SK-N-SH treated with all-trans-retinoic acid at 6 μM for 48 hours (cell line): Measurements from ENCODE around the gene MAGEB17.

Experiments used
- ATAC-seq: fragments of 200-7000 bp; cut with Tn5 transposase; 3 replicates; pipeline ENCODE4 v1.9.1; 2020; ENCODE audit warnings: mild to moderate bottlenecking, moderate library complexity
- BACH2 ChIP-seq: fragments of 250-450 bp; sonication (Bioruptor Pico); IDR thresholded peaks from 2 replicates; pipeline ENCODE4 v1.9.0; 2021; ENCODE audit warnings: mild to moderate bottlenecking, borderline replicate concordance
- CSDC2 ChIP-seq: fragments of 250-450 bp; sonication (Bioruptor Pico); IDR thresholded peaks from 2 replicates; pipeline ENCODE4 v1.5.0; 2020; ENCODE audit warnings: mild to moderate bottlenecking, moderate library complexity
- CSRNP3 ChIP-seq: fragments of 250-450 bp; sonication (Bioruptor Pico); IDR thresholded peaks from 2 replicates; pipeline ENCODE4 v1.5.1; 2021; ENCODE audit warnings: mild to moderate bottlenecking, moderate library complexity
- ESRRG ChIP-seq: fragments of 250-450 bp; sonication (Bioruptor Pico); IDR thresholded peaks from 2 replicates; pipeline ENCODE4 v1.6.1; 2021; ENCODE audit warnings: mild to moderate bottlenecking
- GLIS3 ChIP-seq: fragments of 250-450 bp; sonication (Bioruptor Pico); IDR thresholded peaks from 2 replicates; pipeline ENCODE4 v1.5.0; 2020; ENCODE audit warnings: mild to moderate bottlenecking, moderate library complexity
- ISL1 ChIP-seq: fragments of 250-450 bp; sonication (Bioruptor Pico); IDR thresholded peaks from 2 replicates; pipeline ENCODE4 v2.1.2; 2022; ENCODE audit warnings: mild to moderate bottlenecking, moderate library complexity
- OSR1 ChIP-seq: fragments of 250-450 bp; sonication (Bioruptor Pico); IDR thresholded peaks from 2 replicates; pipeline ENCODE4 v1.8.0; 2022; ENCODE audit warnings: moderate library complexity, mild to moderate bottlenecking, inconsistent platforms
- PATZ1 ChIP-seq: fragments of 250-450 bp; sonication (Bioruptor Pico); IDR thresholded peaks from 2 replicates; pipeline ENCODE4 v1.8.0; 2020; ENCODE audit warnings: mild to moderate bottlenecking, moderate library complexity, borderline replicate concordance
- POU6F1 ChIP-seq: fragments of 250-450 bp; sonication (Bioruptor Pico); IDR thresholded peaks from 2 replicates; pipeline ENCODE4 v1.8.0; 2021; ENCODE audit warnings: low read depth, mild to moderate bottlenecking, moderate library complexity, borderline replicate concordance
- PPARA ChIP-seq: fragments of 250-450 bp; sonication (Bioruptor Pico); IDR thresholded peaks from 2 replicates; pipeline ENCODE4 v1.5.0; 2020; ENCODE audit warnings: mild to moderate bottlenecking, borderline replicate concordance
- RARB ChIP-seq: fragments of 250-450 bp; sonication (Bioruptor Pico); IDR thresholded peaks from 2 replicates; pipeline ENCODE4 v1.8.0; 2021; ENCODE audit warnings: mild to moderate bottlenecking, moderate library complexity
- SNAI2 ChIP-seq: fragments of 250-450 bp; sonication (Bioruptor Pico); IDR thresholded peaks from 2 replicates; pipeline ENCODE4 v1.5.0; 2020; ENCODE audit warnings: mild to moderate bottlenecking, moderate library complexity
- TCF4 ChIP-seq: fragments of 250-450 bp; sonication (Bioruptor Pico); IDR thresholded peaks from 2 replicates; pipeline ENCODE4 v1.8.0; 2021; ENCODE audit warnings: mild to moderate bottlenecking, moderate library complexity, borderline replicate concordance
- TOX ChIP-seq: fragments of 250-450 bp; sonication (Bioruptor Pico); IDR thresholded peaks from 2 replicates; pipeline ENCODE4 v1.8.0; 2021; ENCODE audit warnings: mild to moderate bottlenecking, moderate library complexity, borderline replicate concordance
- ZC3H10 ChIP-seq: fragments of 250-450 bp; sonication (Bioruptor Pico); IDR thresholded peaks from 2 replicates; pipeline ENCODE4 v1.5.1; 2021; ENCODE audit warnings: mild to moderate bottlenecking, moderate library complexity
- ZFP3 ChIP-seq: fragments of 250-450 bp; sonication (Bioruptor Pico); IDR thresholded peaks from 2 replicates; pipeline ENCODE4 v1.5.0; 2020; ENCODE audit warnings: mild to moderate bottlenecking, moderate library complexity
- ZFP30 ChIP-seq: fragments of 450-650 bp; formaldehyde crosslinking; IDR thresholded peaks from 2 replicates; pipeline ENCODE4 v1.5.0; 2022; ENCODE audit warnings: mild to moderate bottlenecking, moderate library complexity
- ZNF565 ChIP-seq: fragments of 450-650 bp; formaldehyde crosslinking; conservative IDR thresholded peaks from 2 replicates; pipeline ENCODE4 v1.5.0; 2020; ENCODE audit warnings: low read depth, mild to moderate bottlenecking, moderate library complexity
- ZNF70 ChIP-seq: fragments of 450-650 bp; formaldehyde crosslinking; IDR thresholded peaks from 2 replicates; pipeline ENCODE4 v1.5.0; 2020; ENCODE audit warnings: mild to moderate bottlenecking, moderate library complexity
- ZNF8 ChIP-seq: fragments of 450-650 bp; formaldehyde crosslinking; IDR thresholded peaks from 2 replicates; pipeline ENCODE4 v1.5.0; 2020; ENCODE audit warnings: mild to moderate bottlenecking, moderate library complexity
- TF ChIP-seq, protein P1 (sequence below): fragments of 250-450 bp; sonication (Bioruptor Pico); IDR thresholded peaks from 2 replicates; pipeline ENCODE4 v1.5.0; 2020; ENCODE audit warnings: mild to moderate bottlenecking, moderate library complexity

Gene MAGEB17

GRCh38 chrX:16167181-16167580 is at the start of gene MAGEB17:
Gene MAGEB17 (plus strand): TSS chrX:16167481. CDS start chrX:16170383, 2,902 bp downstream.
- no peak for TF ChIP-seq GLIS3
- no peak for TF ChIP-seq RARB (CRISPR knock-in tag)
- no peak for TF ChIP-seq ZC3H10 (CRISPR knock-in tag)
- no peak for TF ChIP-seq ZNF565
- TF ChIP-seq CSRNP3: no peak
- TF ChIP-seq CSDC2 (CRISPR knock-in tag): no peak
- TF ChIP-seq TCF4: no peak
- TF ChIP-seq ISL1: no peak
- no peak for TF ChIP-seq PATZ1
- no peak for TF ChIP-seq PPARA (CRISPR knock-in tag)
- TF ChIP-seq BACH2 (CRISPR knock-in tag): no peak
- TF ChIP-seq TOX: no peak
- TF ChIP-seq ZNF8 (CRISPR knock-in tag): no peak
- TF ChIP-seq, all 23 proteins: peak for 0
- no peak for ATAC-seq

GRCh38 chrX:16119353-16120220 is 47.7 kb upstream of the MAGEB17 start:
- ATAC-seq: no peak

More at GRCh38 chrX:16119353-16120220, 47.7 kb upstream of the MAGEB17 start:
- no peak for TF ChIP-seq PPARA (CRISPR knock-in tag)
- TF ChIP-seq ZNF8 (CRISPR knock-in tag): no peak
- TF ChIP-seq ZNF70: no peak
- TF ChIP-seq GLIS3: no peak
- no peak for TF ChIP-seq OSR1
- TF ChIP-seq ZC3H10 (CRISPR knock-in tag): no peak
- TF ChIP-seq CSDC2 (CRISPR knock-in tag): no peak
- TF ChIP-seq, protein P1, sequence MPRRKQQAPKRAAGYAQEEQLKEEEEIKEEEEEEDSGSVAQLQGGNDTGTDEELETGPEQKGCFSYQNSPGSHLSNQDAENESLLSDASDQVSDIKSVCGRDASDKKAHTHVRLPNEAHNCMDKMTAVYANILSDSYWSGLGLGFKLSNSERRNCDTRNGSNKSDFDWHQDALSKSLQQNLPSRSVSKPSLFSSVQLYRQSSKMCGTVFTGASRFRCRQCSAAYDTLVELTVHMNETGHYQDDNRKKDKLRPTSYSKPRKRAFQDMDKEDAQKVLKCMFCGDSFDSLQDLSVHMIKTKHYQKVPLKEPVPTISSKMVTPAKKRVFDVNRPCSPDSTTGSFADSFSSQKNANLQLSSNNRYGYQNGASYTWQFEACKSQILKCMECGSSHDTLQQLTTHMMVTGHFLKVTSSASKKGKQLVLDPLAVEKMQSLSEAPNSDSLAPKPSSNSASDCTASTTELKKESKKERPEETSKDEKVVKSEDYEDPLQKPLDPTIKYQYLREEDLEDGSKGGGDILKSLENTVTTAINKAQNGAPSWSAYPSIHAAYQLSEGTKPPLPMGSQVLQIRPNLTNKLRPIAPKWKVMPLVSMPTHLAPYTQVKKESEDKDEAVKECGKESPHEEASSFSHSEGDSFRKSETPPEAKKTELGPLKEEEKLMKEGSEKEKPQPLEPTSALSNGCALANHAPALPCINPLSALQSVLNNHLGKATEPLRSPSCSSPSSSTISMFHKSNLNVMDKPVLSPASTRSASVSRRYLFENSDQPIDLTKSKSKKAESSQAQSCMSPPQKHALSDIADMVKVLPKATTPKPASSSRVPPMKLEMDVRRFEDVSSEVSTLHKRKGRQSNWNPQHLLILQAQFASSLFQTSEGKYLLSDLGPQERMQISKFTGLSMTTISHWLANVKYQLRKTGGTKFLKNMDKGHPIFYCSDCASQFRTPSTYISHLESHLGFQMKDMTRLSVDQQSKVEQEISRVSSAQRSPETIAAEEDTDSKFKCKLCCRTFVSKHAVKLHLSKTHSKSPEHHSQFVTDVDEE (CRISPR knock-in tag): no peak
- no peak for TF ChIP-seq ISL1
- no peak for TF ChIP-seq TCF4
- TF ChIP-seq ZFP30 (CRISPR knock-in tag): no peak
- no peak for TF ChIP-seq PATZ1
- no peak for TF ChIP-seq POU6F1 (CRISPR knock-in tag)
- TF ChIP-seq SNAI2 (CRISPR knock-in tag): no peak
- TF ChIP-seq ZFP3 (CRISPR knock-in tag): no peak
- no peak for TF ChIP-seq ESRRG
- TF ChIP-seq CSRNP3: no peak
- no peak for TF ChIP-seq ZNF565
